M059J (cell line): ENCODE results near the gene PGAP6. TPM values are rescaled to one million over a fixed set of nuclear protein-coding genes. Genes with fewer than 3 reads are reported as not detected.
A peak's percentile ranks its signal among the peaks of the same experiment; 100 is the strongest.
"Not testable (repeated sequence)": the region's sequence is repeated elsewhere in the genome, so short reads cannot be mapped to it uniquely, and the experiment has no call there.

Experiments used
- DNase-seq: peaks from one replicate; pipeline ENCODE4 v3.0.0-alpha.2; 2012; ENCODE audit warnings: low read depth
- total RNA-seq: library from RNA; depleted of rRNA; stranded (reverse); fragments of >200 nt; shearing (Covaris generic); gene quantifications from 2 replicates; pipeline ENCODE4 v1.2.3, GENCODE V29; 2014; rRNA removed

PGAP6 gene
- total RNA-seq, result 54.9 and 71.2 TPM in 2 replicates

GRCh38 chr16:381789-382717 lies at the start of gene PGAP6:
TSS of gene PGAP6 (minus strand) at chr16:381978. CDS start at chr16:381821, 157 bp downstream.
- DNase-seq, result peak; percentile 34

GRCh38 chr16:430904-431303 lies 49.1 kb upstream of the PGAP6 start:
- no peak for DNase-seq

GRCh38 chr16:427250-427649 lies 45.5 kb upstream of the PGAP6 start:
- DNase-seq, result no peak

- no peak for DNase-seq
These were observed 45.1 kb upstream of the PGAP6 start for GRCh38 chr16:426906-427249.

- DNase-seq, result peak; percentile 17
These were observed 44.5 kb upstream of the PGAP6 start for GRCh38 chr16:426115-426905.

GRCh38 chr16:425740-426114 lies 43.9 kb upstream of the PGAP6 start:
- no peak for DNase-seq

- peak; percentile 74 for DNase-seq
These were observed 43.4 kb upstream of the PGAP6 start, which contains the start of gene RAB11FIP3 for GRCh38 chr16:425082-425718. TSS of gene RAB11FIP3 (plus strand) at chr16:425649. CDS start at chr16:426007, 358 bp downstream.

GRCh38 chr16:424623-425081 lies 42.9 kb upstream of the PGAP6 start:
- peak; percentile 62 for DNase-seq

GRCh38 chr16:424033-424622 lies 42.4 kb upstream of the PGAP6 start:
- peak; percentile 99 for DNase-seq

GRCh38 chr16:422179-422578 lies 40.4 kb upstream of the PGAP6 start:
- not testable (repeated sequence) for DNase-seq

GRCh38 chr16:415170-415498 lies 33.4 kb upstream of the PGAP6 start:
- not testable (repeated sequence) for DNase-seq

- DNase-seq, result peak; percentile 35
These were observed 32.8 kb upstream of the PGAP6 start for GRCh38 chr16:414395-415169.

GRCh38 chr16:411576-412265 lies 29.9 kb upstream of the PGAP6 start:
- DNase-seq, result no peak

- no peak for DNase-seq
These were observed 28.9 kb upstream of the PGAP6 start for GRCh38 chr16:410516-411178.

GRCh38 chr16:407253-407652 lies 25.5 kb upstream of the PGAP6 start:
- DNase-seq, result no peak

GRCh38 chr16:405548-406506 lies 24.0 kb upstream of the PGAP6 start:
- no peak for DNase-seq

- DNase-seq, result no peak
These were observed 23.3 kb upstream of the PGAP6 start for GRCh38 chr16:404971-405486.
